Sigmoid colon (tissue), 7 donors: ENCODE measurements around the gene CCL28. TPM values are rescaled to one million over a fixed set of nuclear protein-coding genes. Genes with fewer than 3 reads are reported as not detected.

Experiments used
- DNase-seq: peaks from one replicate; pipeline ENCODE4 v3.0.0-alpha.2; 2019
- H3K27ac ChIP-seq, 4 donors: fragments of 200-600 bp; sonication (generic); one replicate each; pipeline ENCODE4 v1.5.1; 2016 to 2019; ENCODE audit warnings: mild to moderate bottlenecking in 1 of 4
- H3K27me3 ChIP-seq, 3 donors: fragments of 200-600 bp; sonication (generic); one replicate each; pipeline ENCODE4 v1.5.1; 2019; ENCODE audit warnings: mild to moderate bottlenecking in 1 of 3
- H3K36me3 ChIP-seq, 4 donors: fragments of 200-600 bp; sonication (generic); one replicate each; pipeline ENCODE4 v1.5.1; 2016 to 2019
- H3K4me1 ChIP-seq, 4 donors: fragments of 200-600 bp; sonication (generic); one replicate each; pipeline ENCODE4 v1.5.1; 2017 to 2019
- H3K4me3 ChIP-seq, 4 donors: fragments of 200-600 bp; sonication (generic); one replicate each; pipeline ENCODE4 v1.5.1; 2017 to 2019; ENCODE audit warnings: mild to moderate bottlenecking in 2 of 4, moderate library complexity in 1 of 4
- H3K9me3 ChIP-seq, 4 donors: fragments of 200-600 bp in 3 of 4; sonication (generic) in 3 of 4; one replicate each; pipeline versions ENCODE4 v1.5.1 to v1.6.1; 2013 to 2019
- EP300 ChIP-seq, 4 donors: sonication (generic); formaldehyde crosslinking; IDR thresholded peaks; one replicate each; pipeline ENCODE4 v1.6.1; 2017; ENCODE audit warnings: antibody characterized with exemption in 4 of 4
- POLR2A ChIP-seq, 2 donors: fragments of 450-650 bp; IDR thresholded peaks; one replicate each; pipeline ENCODE4 v1.6.1; 2016; ENCODE audit warnings: antibody characterized with exemption in 2 of 2, mild to moderate bottlenecking in 2 of 2, moderate library complexity in 2 of 2
- POLR2AphosphoS5 ChIP-seq, 4 donors: sonication (generic); formaldehyde crosslinking; IDR thresholded peaks; one replicate each; pipeline ENCODE4 v1.6.1; 2017; ENCODE audit warnings: antibody characterized with exemption in 4 of 4
- WGBS, 2 donors: extraction: QIAGEN DNeasy Blood & Tissue Kit; methylation state at CpG; one replicate each; pipeline ENCODE4 v1.1.7; 2013; 5-methylcytosine and 5-hydroxymethylcytosine counted together
- intact Hi-C: fragments of 100-400 bp; cut with DNase I; formaldehyde crosslinking; loops from one replicate; pipeline ENCODE4 v1.15.1; 2023
- polyA plus RNA-seq, 3 donors: library from polyadenylated mRNA; stranded (reverse); fragments of 200-250 nt; gene quantifications; one replicate each; pipeline ENCODE4 v1.2.3, GENCODE V29; 2013
- total RNA-seq, 4 donors: library from RNA; depleted of rRNA; stranded (reverse); fragments of >200 nt; gene quantifications; one replicate each; pipeline ENCODE4 v1.1.0, GENCODE V29; 2016
- TF ChIP-seq, protein P1 (sequence below), 4 experiments: fragments of 450-650 bp in 3 of 4; fragments of 200-600 bp in 1 of 4; IDR thresholded peaks; one replicate each; pipeline ENCODE4 v1.5.1; 2016 to 2019; ENCODE audit warnings: antibody characterized with exemption in 4 of 4, mild to moderate bottlenecking in 3 of 4, moderate library complexity in 2 of 4
- donor health status: healthy with polysubstance abuse.
- donor health status: Bipolar disorder and iron deficiency.
- donor health status: healthy.

Gene CCL28
- total and polyA plus RNA-seq, 7 donors, result 0.49 to 68.6 (median 1.7) TPM

DNA sequence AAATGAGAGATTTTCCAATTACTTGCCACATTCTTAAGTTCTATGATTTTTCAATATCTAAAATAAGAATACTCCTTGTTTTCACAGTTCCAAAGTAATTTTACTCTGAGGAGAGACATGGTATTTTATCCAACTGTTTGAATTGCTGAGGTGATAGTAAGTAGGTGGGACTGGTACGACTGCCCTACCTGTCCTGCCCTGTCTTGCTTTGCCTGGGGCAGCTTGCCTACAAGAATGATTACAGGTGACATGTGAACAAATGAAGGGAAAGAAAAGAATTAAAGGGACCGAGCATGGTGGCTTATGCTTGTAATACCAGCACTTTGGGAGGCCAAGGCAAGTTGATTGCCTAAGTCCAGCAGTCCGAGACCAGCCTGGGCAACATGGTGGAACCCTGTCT, 57.4 kb downstream of the CCL28 start:
- Histone ChIP-seq H3K9me3 (no peaks in the 10 kb centered on the region), H3K4me3 (no peak overlapping the region), H3K36me3 (no peaks in the 10 kb centered on the region), H3K27me3 (no peaks in the 10 kb centered on the region), H3K27ac (no peak overlapping the region), H3K4me1 (no peaks in the 10 kb centered on the region)
- intact Hi-C loops, result no loop called here
- TF ChIP-seq EP300 (IDR thresholded peaks at IDR 0.05), result no peak
- TF ChIP-seq, protein P1, sequence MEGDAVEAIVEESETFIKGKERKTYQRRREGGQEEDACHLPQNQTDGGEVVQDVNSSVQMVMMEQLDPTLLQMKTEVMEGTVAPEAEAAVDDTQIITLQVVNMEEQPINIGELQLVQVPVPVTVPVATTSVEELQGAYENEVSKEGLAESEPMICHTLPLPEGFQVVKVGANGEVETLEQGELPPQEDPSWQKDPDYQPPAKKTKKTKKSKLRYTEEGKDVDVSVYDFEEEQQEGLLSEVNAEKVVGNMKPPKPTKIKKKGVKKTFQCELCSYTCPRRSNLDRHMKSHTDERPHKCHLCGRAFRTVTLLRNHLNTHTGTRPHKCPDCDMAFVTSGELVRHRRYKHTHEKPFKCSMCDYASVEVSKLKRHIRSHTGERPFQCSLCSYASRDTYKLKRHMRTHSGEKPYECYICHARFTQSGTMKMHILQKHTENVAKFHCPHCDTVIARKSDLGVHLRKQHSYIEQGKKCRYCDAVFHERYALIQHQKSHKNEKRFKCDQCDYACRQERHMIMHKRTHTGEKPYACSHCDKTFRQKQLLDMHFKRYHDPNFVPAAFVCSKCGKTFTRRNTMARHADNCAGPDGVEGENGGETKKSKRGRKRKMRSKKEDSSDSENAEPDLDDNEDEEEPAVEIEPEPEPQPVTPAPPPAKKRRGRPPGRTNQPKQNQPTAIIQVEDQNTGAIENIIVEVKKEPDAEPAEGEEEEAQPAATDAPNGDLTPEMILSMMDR (IDR thresholded peaks at IDR 0.05), result no peak
- TF ChIP-seq POLR2A (IDR thresholded peaks at IDR 0.05), result no peak
- TF ChIP-seq POLR2AphosphoS5 (IDR thresholded peaks at IDR 0.05), result no peak
- no peak for DNase-seq
- WGBS, 2 donors, result 92 to 93% methylated on average over 3 of the region's 3 CpGs

- Histone ChIP-seq H3K27ac (no peak overlapping the region), H3K4me3 (no peak overlapping the region), H3K9me3 (no peaks in the 10 kb centered on the region), H3K4me1 (no peaks in the 10 kb centered on the region), H3K27me3 (no peaks in the 10 kb centered on the region), H3K36me3 (no peaks in the 10 kb centered on the region)
- 90 to 99% methylated on average over 1 of the region's 1 CpG for WGBS, 2 donors
- TF ChIP-seq POLR2A (IDR thresholded peaks at IDR 0.05) (no peak), POLR2AphosphoS5 (IDR thresholded peaks at IDR 0.05) (no peak), EP300 (IDR thresholded peaks at IDR 0.05) (no peak)
- TF ChIP-seq, protein P1 (IDR thresholded peaks at IDR 0.05), result no peak
- no peak for DNase-seq
- intact Hi-C loops, result no loop called here
Observed at GRCh38 chr5:43353668-43354067, 58.5 kb downstream of the CCL28 start.

GRCh38 chr5:43352915-43353314, 59.3 kb downstream of the CCL28 start:
- no peak overlapping the region for H3K27ac ChIP-seq
- DNase-seq, result no peak
- intact Hi-C loops, result no loop called here
- H3K4me1 ChIP-seq, result no peaks in the 10 kb centered on the region
- H3K4me3 ChIP-seq, result no peak overlapping the region
- TF ChIP-seq POLR2AphosphoS5 (IDR thresholded peaks at IDR 0.05) (no peak), EP300 (IDR thresholded peaks at IDR 0.05) (no peak), POLR2A (IDR thresholded peaks at IDR 0.05) (no peak)
- TF ChIP-seq, protein P1 (IDR thresholded peaks at IDR 0.05), result no peak
- no peaks in the 10 kb centered on the region for H3K9me3 ChIP-seq
- no peaks in the 10 kb centered on the region for H3K27me3 ChIP-seq
- H3K36me3 ChIP-seq, result no peaks in the 10 kb centered on the region
- 71 to 83% methylated on average over 2 of the region's 2 CpGs for WGBS, 2 donors

DNA sequence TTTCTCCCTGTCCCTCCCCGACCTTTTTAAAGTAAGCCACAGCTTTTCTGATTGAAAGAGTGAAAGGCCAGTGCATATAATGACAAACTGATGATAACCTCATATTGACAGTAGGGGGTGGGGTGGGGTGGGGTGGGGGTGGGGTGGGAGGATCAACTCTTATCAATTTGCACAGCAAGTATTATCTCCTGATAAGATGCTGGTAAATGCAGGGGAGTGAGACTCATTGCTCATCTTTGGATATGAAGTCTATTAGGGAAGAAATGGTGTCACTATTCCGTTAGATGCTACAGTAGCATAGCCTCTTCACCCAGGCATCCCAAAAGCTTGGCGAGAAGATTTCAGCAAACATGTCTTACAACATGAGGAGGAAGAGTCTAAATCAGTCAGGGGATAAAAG, 60.1 kb downstream of the CCL28 start:
- H3K36me3 ChIP-seq, result no peaks in the 10 kb centered on the region
- 67 to 81% methylated on average over 3 of the region's 3 CpGs for WGBS, 2 donors
- H3K9me3 ChIP-seq, result no peaks in the 10 kb centered on the region
- TF ChIP-seq, protein P1 (IDR thresholded peaks at IDR 0.05), result no peak
- TF ChIP-seq POLR2AphosphoS5 (IDR thresholded peaks at IDR 0.05), result no peak
- no peak for TF ChIP-seq POLR2A (IDR thresholded peaks at IDR 0.05)
- TF ChIP-seq EP300 (IDR thresholded peaks at IDR 0.05), result no peak
- no peak for DNase-seq
- H3K27ac ChIP-seq, result no peak overlapping the region
- intact Hi-C loops, result no loop called here
- no peaks in the 10 kb centered on the region for H3K27me3 ChIP-seq
- H3K4me1 ChIP-seq, result no peaks in the 10 kb centered on the region
- H3K4me3 ChIP-seq, result no peak overlapping the region

- Histone ChIP-seq H3K4me3 (no peak overlapping the region), H3K36me3 (no peaks in the 10 kb centered on the region), H3K9me3 (no peaks in the 10 kb centered on the region), H3K27ac (no peak overlapping the region), H3K27me3 (no peaks in the 10 kb centered on the region), H3K4me1 (no peaks in the 10 kb centered on the region)
- WGBS, 2 donors, result 95 to 96% methylated on average over 1 of the region's 1 CpG
- intact Hi-C loops, result no loop called here
- TF ChIP-seq EP300 (IDR thresholded peaks at IDR 0.05) (no peak), POLR2A (IDR thresholded peaks at IDR 0.05) (no peak), POLR2AphosphoS5 (IDR thresholded peaks at IDR 0.05) (no peak)
- TF ChIP-seq, protein P1 (IDR thresholded peaks at IDR 0.05), result no peak
- no peak for DNase-seq
Observed at GRCh38 chr5:43348861-43349363, 63.3 kb downstream of the CCL28 start.
